Stimulated activated CD8-positive, alpha-beta memory T cell treated with anti-CD3 and anti-CD28 coated beads, Interleukin-7, amount 100 ng/mL, for 4 hours (primary cell): ENCODE measurements around the gene CGAS.
"Not testable (repeated sequence)": the region's sequence is repeated elsewhere in the genome, so short reads cannot be mapped to it uniquely, and the experiment has no call there.

Experiments
- DNase-seq, 2 donors: peaks; one replicate each; pipeline ENCODE4 v3.0.0-alpha.2; 2020; ENCODE audit warnings: low read depth in 2 of 2

The CGAS gene

DNA sequence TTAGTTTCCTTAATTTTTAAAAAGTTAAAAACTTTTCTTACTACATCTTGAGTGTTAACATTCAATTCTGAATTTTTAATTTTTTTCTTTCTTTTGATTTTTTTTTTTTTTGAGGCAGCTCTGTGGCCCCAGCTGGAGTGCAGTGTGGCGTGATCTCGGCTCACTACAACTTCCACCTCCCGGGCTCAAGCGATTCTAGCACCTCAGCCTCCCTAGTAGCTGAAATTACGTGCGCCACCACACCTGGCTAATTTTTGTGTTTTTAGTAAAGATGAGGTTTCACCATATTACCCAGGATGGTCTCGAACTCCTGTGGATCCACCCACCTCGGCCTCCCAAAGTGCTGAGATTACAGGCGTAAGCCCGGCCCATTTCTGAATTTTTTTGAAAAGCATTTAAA, 56.2 kb downstream of the CGAS start:
- no peak for DNase-seq

DNA sequence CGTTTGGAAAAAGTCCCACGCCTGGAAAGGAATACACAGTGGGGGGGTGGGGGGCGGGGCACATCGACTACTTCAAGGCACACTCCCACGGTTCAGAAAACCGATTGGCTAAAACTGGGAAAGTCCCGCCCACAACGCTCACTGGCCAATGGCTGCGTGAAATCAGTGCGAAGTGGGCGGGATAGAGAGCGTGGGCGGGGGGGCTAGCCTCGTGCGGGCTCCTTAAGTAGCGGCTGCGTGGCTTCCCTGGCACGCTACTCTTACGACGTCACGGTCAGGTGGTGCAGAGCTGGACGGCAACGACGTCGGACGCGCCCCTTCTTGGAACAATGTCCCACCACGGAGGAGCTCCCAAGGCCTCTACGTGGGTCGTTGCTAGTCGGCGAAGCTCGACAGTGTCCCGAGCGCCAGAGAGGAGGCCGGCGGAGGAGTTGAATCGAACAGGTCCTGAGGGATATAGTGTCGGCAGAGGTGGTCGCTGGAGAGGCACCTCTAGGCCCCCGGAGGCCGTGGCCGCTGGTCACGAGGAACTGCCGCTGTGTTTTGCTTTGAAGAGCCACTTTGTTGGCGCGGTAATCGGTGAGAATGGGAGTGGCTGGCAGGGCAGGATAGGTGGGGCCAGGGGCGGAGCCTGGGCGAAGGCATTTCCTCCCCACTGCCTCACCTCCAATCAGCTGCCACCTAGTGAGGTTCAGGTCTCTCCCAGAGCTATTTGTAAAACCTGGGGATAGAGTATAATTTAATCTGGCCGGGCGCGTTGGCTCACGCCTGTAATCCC, 57.3 kb downstream of the CGAS start, which contains the start of gene DDX43:
TSS of gene DDX43 (plus strand) at position 252 of the 778 bp plus-strand sequence. CDS start at position 330, 78 bp downstream.
- peak in 1 of 2 donors; percentile 26 for DNase-seq

DNA sequence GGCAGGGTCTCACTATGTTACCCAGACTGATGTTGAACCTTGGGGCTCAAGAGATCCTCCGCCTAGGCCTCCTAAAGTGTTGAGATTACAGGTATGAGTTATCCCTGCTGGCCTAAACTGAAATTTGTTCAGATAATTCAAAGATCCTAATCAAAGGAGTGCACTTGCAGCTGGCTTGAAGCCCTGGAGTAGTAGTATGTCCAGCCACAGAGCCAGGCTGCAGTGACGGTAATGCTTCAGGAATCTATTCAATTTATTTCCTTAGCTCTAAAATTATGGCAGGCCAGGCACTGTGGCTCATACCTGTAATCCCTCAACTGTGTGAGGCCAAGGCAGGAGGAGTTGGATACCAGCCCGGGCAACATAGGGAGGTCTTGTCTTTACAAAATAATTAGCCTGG, 58.8 kb downstream of the CGAS start:
- DNase-seq = no peak

DNA sequence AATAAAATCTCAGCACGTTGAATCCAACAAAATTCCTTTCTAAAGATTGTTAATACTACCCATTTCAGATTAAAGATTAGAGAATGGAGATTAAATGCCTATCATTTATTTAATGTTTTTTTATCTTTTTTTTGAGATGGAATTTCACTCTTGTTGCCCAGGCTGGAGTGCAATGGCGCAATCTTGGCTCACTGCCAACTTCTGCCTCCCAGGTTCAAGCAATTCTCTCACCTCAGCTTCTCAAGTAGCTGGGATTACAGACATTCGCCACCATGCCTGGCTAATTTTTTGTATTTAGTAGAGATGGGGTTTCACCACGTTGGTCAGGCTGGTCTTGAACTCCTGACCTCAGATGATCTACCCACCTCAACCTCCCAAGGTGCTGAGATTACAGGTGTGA, 59.9 kb downstream of the CGAS start:
- DNase-seq = not testable (repeated sequence)

DNA sequence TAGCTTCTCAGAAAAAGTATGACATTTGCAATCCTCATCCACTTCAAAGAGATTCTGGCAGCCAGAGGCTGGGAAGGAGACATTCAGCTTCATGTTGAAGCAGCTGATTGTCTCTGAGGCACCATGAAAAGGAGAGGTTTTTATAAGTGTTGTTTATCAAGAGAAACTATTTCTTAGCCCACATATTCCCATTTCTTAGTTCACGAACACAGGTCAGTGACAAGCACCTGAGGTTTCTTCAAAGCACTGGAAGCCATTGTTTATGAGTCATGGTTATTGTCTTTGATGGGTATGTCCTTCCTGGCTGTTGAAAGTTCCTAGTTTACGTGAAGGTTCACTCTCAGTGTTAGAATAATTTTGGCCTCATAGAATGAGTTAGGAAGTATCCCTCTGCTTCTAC, 60.4 kb downstream of the CGAS start:
- no peak for DNase-seq

DNA sequence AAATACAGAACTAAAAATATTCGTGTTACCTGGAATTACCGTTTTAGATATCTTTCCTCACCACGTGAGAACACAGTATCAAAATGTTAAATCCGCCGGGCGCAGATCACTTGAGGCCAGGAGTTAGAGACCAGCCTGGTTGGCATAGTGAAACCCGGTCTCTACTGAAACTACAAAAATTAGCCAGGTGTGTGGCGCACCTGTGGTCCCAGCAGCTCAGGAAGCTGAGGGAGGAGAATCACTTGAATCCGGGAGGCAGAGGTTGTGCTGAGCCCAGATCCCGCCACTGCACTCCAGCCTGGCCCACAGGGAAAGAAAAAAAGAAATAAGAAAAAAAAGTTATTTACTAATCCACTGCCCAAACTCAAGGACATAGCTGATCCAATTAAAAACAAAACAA, 62.2 kb downstream of the CGAS start:
- DNase-seq = no peak

DNA sequence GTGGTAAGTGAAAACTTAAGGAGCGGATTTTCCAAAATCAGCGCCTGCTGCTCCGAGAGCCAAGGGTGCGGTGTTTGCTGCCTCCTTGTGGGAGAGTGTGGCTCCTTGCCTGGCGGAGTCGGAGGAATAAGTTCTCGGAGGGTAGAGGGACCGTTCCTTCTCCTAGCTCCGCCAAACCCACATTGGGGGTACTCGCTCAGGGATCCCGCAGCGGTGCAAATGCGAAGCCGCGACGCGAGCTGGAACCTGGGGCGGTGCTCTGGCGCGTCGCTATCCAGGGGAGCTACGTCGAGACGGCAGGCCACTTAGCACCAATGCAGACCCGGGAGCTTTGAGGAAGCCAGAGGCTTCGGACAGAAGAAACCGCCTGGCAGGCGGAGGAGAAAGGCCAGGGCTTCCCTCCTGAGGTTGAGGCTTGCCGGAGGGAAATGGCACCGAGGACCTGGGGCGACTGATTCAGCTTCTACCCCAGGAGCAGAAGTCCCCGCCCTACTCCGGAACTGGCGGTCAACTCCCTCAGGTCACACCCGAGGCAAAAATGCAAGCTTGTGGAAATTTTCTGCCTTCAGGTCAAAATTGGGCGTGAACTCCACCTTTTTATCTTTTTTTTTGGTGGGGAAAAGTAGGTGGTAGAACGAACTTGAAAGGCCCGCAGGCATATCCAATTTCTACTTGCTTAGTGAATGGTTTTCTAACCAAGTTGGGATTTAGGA, 63.1 kb downstream of the CGAS start:
- DNase-seq = peak; percentile 45 to 52

DNA sequence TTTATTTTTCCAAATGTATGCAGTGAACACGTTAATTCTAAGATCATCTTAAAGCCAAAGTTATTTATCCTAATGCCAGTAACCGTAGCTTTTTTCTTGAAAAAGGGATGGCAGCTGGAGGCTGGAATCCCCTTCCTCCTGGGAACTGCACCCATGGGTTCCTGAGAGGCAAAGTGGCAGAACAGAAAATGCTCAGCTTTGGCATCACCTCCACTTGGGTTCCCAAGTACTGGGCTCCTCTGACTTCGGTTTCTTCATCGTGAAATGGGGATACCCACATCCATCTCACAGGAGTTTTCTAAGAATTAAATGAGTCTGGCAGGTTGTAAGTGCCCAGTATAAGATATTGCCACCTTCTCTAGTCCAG, 63.7 kb downstream of the CGAS start:
- no peak for DNase-seq

DNA sequence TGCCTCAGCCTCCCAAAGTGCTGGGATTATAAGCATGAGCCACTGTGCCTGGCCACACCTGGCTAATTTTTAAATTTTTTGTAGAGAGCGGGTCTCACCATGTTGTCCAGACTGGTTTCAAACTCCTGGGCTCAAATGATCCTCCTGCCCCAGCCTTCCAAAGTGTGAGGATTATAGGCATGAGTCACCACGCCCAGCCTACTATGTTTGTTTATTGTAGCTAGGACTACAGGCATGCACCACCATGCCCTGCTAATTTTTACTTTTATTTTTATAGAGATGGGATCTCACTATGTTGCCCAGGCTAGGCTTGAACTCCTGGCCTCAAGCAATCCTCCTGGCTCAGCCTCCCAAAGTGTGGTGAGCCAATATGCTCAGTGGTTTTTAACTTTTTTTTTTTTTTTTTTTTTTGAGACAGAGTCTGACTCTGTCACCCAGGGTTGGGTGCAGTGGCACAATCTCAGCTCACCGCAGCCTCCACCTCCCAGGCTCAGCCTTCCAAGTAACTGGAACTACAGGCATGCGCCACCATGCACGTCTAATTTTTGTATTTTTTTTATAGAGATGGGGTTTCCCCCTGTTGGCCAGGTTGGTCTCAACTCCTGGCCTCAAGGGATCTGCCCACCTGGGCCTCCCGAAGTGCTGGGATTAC, 69.5 kb downstream of the CGAS start:
- DNase-seq = no peak

DNA sequence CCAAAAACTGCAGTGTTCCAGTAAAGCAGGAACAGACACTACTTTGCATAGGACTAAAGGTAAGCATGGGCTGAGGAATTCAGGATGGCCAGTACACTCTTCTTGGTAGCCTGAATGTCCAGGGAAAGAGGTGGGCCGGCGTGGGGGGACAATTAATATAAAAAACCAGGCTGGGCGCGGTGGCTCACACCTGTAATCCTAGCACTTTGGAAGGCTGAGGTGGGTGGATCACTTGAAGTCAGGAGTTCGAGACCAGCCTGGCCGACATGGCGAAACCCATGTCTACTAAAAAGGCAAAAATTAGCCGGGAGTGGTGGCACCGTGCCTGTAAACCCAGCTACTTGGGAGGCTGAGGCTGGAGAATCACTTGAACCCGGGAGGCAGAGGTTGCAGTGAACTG, 70.6 kb downstream of the CGAS start:
- not testable (repeated sequence) for DNase-seq

DNA sequence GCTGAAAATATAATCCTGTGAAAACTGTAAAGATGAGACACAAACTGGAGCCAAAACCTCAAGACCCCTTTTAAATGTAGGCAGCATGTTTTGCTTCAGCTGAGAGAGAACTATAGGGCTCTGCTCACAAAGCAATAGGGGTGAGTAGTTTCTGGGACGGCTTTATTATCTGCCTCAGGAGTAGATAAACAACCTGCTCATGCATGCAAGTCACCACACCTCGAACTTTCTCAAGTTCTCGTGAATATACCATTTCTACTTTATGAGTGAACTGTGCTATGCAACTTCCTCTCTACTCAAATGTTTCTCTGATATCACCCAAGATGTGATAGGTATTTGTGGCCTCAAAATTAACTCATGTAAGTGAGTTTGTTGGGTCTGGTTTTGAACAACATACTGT, 74.9 kb downstream of the CGAS start:
- no peak for DNase-seq

DNA sequence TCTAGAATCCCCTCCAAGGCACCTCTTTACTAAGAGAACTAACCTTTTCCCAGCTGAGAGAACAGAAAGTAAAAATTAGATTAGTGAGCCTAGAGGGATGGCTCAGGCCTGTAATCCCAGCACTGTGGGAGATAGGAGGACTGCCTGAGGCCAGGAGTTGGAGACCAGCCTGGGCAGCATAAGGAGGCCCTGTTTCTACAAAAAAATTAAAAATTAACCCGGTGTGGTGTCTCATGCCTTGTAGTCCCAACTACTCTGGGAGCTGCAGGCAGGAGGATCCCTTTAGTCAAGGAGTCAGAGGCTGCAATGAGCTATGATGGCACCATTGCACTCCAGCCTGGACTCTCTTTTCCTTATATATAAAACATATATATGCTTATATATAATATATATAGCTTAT, 76.9 kb downstream of the CGAS start:
- DNase-seq = no peak
